HG03095 (cell line): ENCODE measurements around the gene TMEM17.
A peak's percentile ranks its signal among the peaks of the same experiment; 100 is the strongest.
"Not testable (repeated sequence)": the region's sequence is repeated elsewhere in the genome, so short reads cannot be mapped to it uniquely, and the experiment has no call there.

ENCODE experiments used
- ATAC-seq: cut with Tn5 transposase; IDR thresholded peaks from one replicate; pipeline ENCODE4 v1.9.1; 2021; ENCODE audit warnings: moderate library complexity; ENCODE audit not compliant: unreplicated experiment

The TMEM17 gene

GRCh38 chr2:62505750-62506420 lies at the start of gene TMEM17:
Gene TMEM17 (minus strand): TSS chr2:62506195. CDS start chr2:62506129, 66 bp downstream.
- ATAC-seq = peak; percentile 84

- no peak for ATAC-seq
Measured at GRCh38 chr2:62554440-62554839, 48.4 kb upstream of the TMEM17 start.

- no peak for ATAC-seq
Measured at GRCh38 chr2:62550461-62550860, 44.5 kb upstream of the TMEM17 start.

- no peak for ATAC-seq
Measured at GRCh38 chr2:62547854-62548253, 41.9 kb upstream of the TMEM17 start.

GRCh38 chr2:62545261-62545660 lies 39.3 kb upstream of the TMEM17 start:
- ATAC-seq = no peak

- no peak for ATAC-seq
Measured at GRCh38 chr2:62540408-62541168, 34.6 kb upstream of the TMEM17 start.

GRCh38 chr2:62539606-62540407 lies 33.8 kb upstream of the TMEM17 start:
- ATAC-seq = no peak

GRCh38 chr2:62538756-62539155 lies 32.8 kb upstream of the TMEM17 start:
- ATAC-seq = no peak

- ATAC-seq = no peak
Measured at GRCh38 chr2:62537814-62538213, 31.8 kb upstream of the TMEM17 start.

- no peak for ATAC-seq
Measured at GRCh38 chr2:62536873-62537547, 31.0 kb upstream of the TMEM17 start.

- not testable (repeated sequence) for ATAC-seq
Measured at GRCh38 chr2:62535521-62535920, 29.5 kb upstream of the TMEM17 start.

GRCh38 chr2:62531594-62531993 lies 25.6 kb upstream of the TMEM17 start:
- no peak for ATAC-seq

GRCh38 chr2:62529758-62530157 lies 23.8 kb upstream of the TMEM17 start:
- no peak for ATAC-seq

GRCh38 chr2:62527478-62528210 lies 21.6 kb upstream of the TMEM17 start:
- ATAC-seq = no peak

- ATAC-seq = no peak
Measured at GRCh38 chr2:62526531-62527381, 20.8 kb upstream of the TMEM17 start.

- ATAC-seq = no peak
Measured at GRCh38 chr2:62525549-62526269, 19.7 kb upstream of the TMEM17 start.

- no peak for ATAC-seq
Measured at GRCh38 chr2:62524293-62524941, 18.4 kb upstream of the TMEM17 start.

GRCh38 chr2:62521061-62521460 lies 15.1 kb upstream of the TMEM17 start:
- ATAC-seq = not testable (repeated sequence)
